GM12891 (cell line): ENCODE data around the gene GCFC2.

Experiments
- POLR2A ChIP-seq: IDR thresholded peaks from 2 replicates; pipeline ENCODE4 v1.6.1; 2011; ENCODE audit warnings: low read depth, low read length, control low read depth
- POU2F2 ChIP-seq: IDR thresholded peaks from 2 replicates; pipeline ENCODE4 v1.6.1; 2011; ENCODE audit warnings: low read depth, mild to moderate bottlenecking, control low read depth, low read length, moderate library complexity

- no peak for TF ChIP-seq POLR2A
- TF ChIP-seq POU2F2: no peak
Measured at GRCh38 chr2:75621228-75621627, 89.5 kb downstream of the GCFC2 start.
